ENCODE results near the gene LPP.

Gene LPP

GRCh38 chr3:188523291-188523690 lies 369.3 kb downstream of the LPP start:
- no peaks in the 10 kb centered on the region for H4K20me1 ChIP-seq (ENCODE audit: insufficient read depth, low read length)
- H2AFZ ChIP-seq (ENCODE audit: low read length), result no peak overlapping the region
- H3K4me3 ChIP-seq (ENCODE audit: low read length), result no peak overlapping the region
- no peak for TF ChIP-seq CTCF (IDR thresholded peaks at IDR 0.05; ENCODE audit: low read length)
- TF ChIP-seq EZH2 (optimal IDR thresholded peaks at IDR 0.05; ENCODE audit: low read depth, low read length), result no peak
- TF ChIP-seq EZH2phosphoT487 (IDR thresholded peaks at IDR 0.05; ENCODE audit: low read length), result no peak
- no peaks in the 10 kb centered on the region for H3K36me3 ChIP-seq (replicated peaks; ENCODE audit: insufficient read depth, low read length)
- H3K4me1 ChIP-seq (ENCODE audit: low read length), result no peaks in the 10 kb centered on the region
- no peak overlapping the region for H3K27ac ChIP-seq (ENCODE audit: low read length)
- no peaks in the 10 kb centered on the region for H3K79me2 ChIP-seq (ENCODE audit: low read length)
- no peaks in the 10 kb centered on the region for H3K9me3 ChIP-seq (replicated peaks; ENCODE audit: insufficient read depth, low read length)
- H3K27me3 ChIP-seq (replicated peaks; ENCODE audit: insufficient read depth, low read length), result no peaks in the 10 kb centered on the region
- no peak for DNase-seq
- H3K4me2 ChIP-seq (ENCODE audit: low read depth, low read length), result no peak overlapping the region
- H3K9me2 ChIP-seq (replicated peaks; ENCODE audit: insufficient read depth, low read length), result no peaks in the 10 kb centered on the region
- H3K9ac ChIP-seq (ENCODE audit: low read length), result no peak overlapping the region
- no peaks in the 10 kb centered on the region for H3F3A ChIP-seq (ENCODE audit: insufficient read depth, low read length)

- Histone ChIP-seq H3K9me2 (replicated peaks; ENCODE audit: insufficient read depth, low read length) (no peaks in the 10 kb centered on the region), H3K4me2 (ENCODE audit: low read depth, low read length) (no peak overlapping the region), H3K36me3 (replicated peaks; ENCODE audit: insufficient read depth, low read length) (no peaks in the 10 kb centered on the region), H3K27ac (ENCODE audit: low read length) (no peak overlapping the region), H2AFZ (ENCODE audit: low read length) (no peak overlapping the region), H3K79me2 (ENCODE audit: low read length) (no peaks in the 10 kb centered on the region), H3K9ac (ENCODE audit: low read length) (no peak overlapping the region), H3F3A (ENCODE audit: insufficient read depth, low read length) (no peaks in the 10 kb centered on the region), H3K9me3 (replicated peaks; ENCODE audit: insufficient read depth, low read length) (no peaks in the 10 kb centered on the region), H4K20me1 (ENCODE audit: insufficient read depth, low read length) (no peaks in the 10 kb centered on the region), H3K27me3 (replicated peaks; ENCODE audit: insufficient read depth, low read length) (no peaks in the 10 kb centered on the region), H3K4me3 (ENCODE audit: low read length) (no peak overlapping the region), H3K4me1 (ENCODE audit: low read length) (no peaks in the 10 kb centered on the region)
- TF ChIP-seq EZH2phosphoT487 (IDR thresholded peaks at IDR 0.05; ENCODE audit: low read length), result no peak
- DNase-seq, result no peak
Measured at GRCh38 chr3:188524052-188524451, 370.1 kb downstream of the LPP start.

- no peaks in the 10 kb centered on the region for H3K9me3 ChIP-seq (replicated peaks; ENCODE audit: insufficient read depth, low read length)
- no peaks in the 10 kb centered on the region for H3K79me2 ChIP-seq (ENCODE audit: low read length)
- no peak for DNase-seq
- no peaks in the 10 kb centered on the region for H4K20me1 ChIP-seq (ENCODE audit: insufficient read depth, low read length)
- no peak overlapping the region for H3K9ac ChIP-seq (ENCODE audit: low read length)
- H3K27me3 ChIP-seq (replicated peaks; ENCODE audit: insufficient read depth, low read length), result no peaks in the 10 kb centered on the region
- no peaks in the 10 kb centered on the region for H3K4me1 ChIP-seq (ENCODE audit: low read length)
- H3F3A ChIP-seq (ENCODE audit: insufficient read depth, low read length), result no peaks in the 10 kb centered on the region
- H3K4me3 ChIP-seq (ENCODE audit: low read length), result no peak overlapping the region
- H3K4me2 ChIP-seq (ENCODE audit: low read depth, low read length), result no peak overlapping the region
- no peaks in the 10 kb centered on the region for H3K9me2 ChIP-seq (replicated peaks; ENCODE audit: insufficient read depth, low read length)
- H3K36me3 ChIP-seq (replicated peaks; ENCODE audit: insufficient read depth, low read length), result no peaks in the 10 kb centered on the region
- no peak for TF ChIP-seq EZH2phosphoT487 (IDR thresholded peaks at IDR 0.05; ENCODE audit: low read length)
- H2AFZ ChIP-seq (ENCODE audit: low read length), result no peak overlapping the region
- H3K27ac ChIP-seq (ENCODE audit: low read length), result no peak overlapping the region
Measured at GRCh38 chr3:188526057-188526456, 372.1 kb downstream of the LPP start.

GRCh38 chr3:188527389-188527788 lies 373.4 kb downstream of the LPP start:
- DNase-seq, result no peak
- Histone ChIP-seq H3F3A (ENCODE audit: insufficient read depth, low read length) (no peaks in the 10 kb centered on the region), H4K20me1 (ENCODE audit: insufficient read depth, low read length) (no peaks in the 10 kb centered on the region), H3K9me3 (replicated peaks; ENCODE audit: insufficient read depth, low read length) (no peaks in the 10 kb centered on the region), H3K4me3 (ENCODE audit: low read length) (no peak overlapping the region), H3K4me1 (ENCODE audit: low read length) (no peaks in the 10 kb centered on the region), H3K9me2 (replicated peaks; ENCODE audit: insufficient read depth, low read length) (no peaks in the 10 kb centered on the region), H3K9ac (ENCODE audit: low read length) (no peak overlapping the region), H3K79me2 (ENCODE audit: low read length) (no peaks in the 10 kb centered on the region), H3K4me2 (ENCODE audit: low read depth, low read length) (no peak overlapping the region), H3K36me3 (replicated peaks; ENCODE audit: insufficient read depth, low read length) (no peaks in the 10 kb centered on the region), H3K27ac (ENCODE audit: low read length) (no peak overlapping the region), H2AFZ (ENCODE audit: low read length) (no peak overlapping the region), H3K27me3 (replicated peaks; ENCODE audit: insufficient read depth, low read length) (no peaks in the 10 kb centered on the region)
- TF ChIP-seq EZH2 (optimal IDR thresholded peaks at IDR 0.05; ENCODE audit: low read depth, low read length), result no peak
- no peak for TF ChIP-seq EZH2phosphoT487 (IDR thresholded peaks at IDR 0.05; ENCODE audit: low read length)
- TF ChIP-seq CTCF (IDR thresholded peaks at IDR 0.05; ENCODE audit: low read length), result no peak

Data from MM.1S (cell line).